Fibroblast of lung (primary cell): ENCODE results near the gene CHP1. TPM values are rescaled to one million over a fixed set of nuclear protein-coding genes. Genes with fewer than 3 reads are reported as not detected.

ENCODE experiments used
- DNase-seq, 2 donors: peaks; one replicate each; pipeline versions ENCODE4 v3.0.0 to v3.0.0-alpha.2; 2010; ENCODE audit warnings: low read depth in 2 of 2
- H2AFZ ChIP-seq: 2 replicates; pipeline ENCODE4 v1.5.1; 2012; ENCODE audit warnings: low read length, control low read depth, inconsistent platforms
- H3K27ac ChIP-seq: 2 replicates; pipeline ENCODE4 v1.5.1; 2011; ENCODE audit warnings: low read length, control low read depth; ENCODE audit not compliant: insufficient read depth
- H3K27me3 ChIP-seq: 2 replicates; pipeline ENCODE4 v1.5.1; 2011; ENCODE audit warnings: mild to moderate bottlenecking, low read length; ENCODE audit not compliant: control insufficient read depth, insufficient read depth
- H3K36me3 ChIP-seq: 2 replicates; pipeline ENCODE4 v1.5.1; 2011; ENCODE audit warnings: low read length; ENCODE audit not compliant: control insufficient read depth, insufficient read depth
- H3K4me1 ChIP-seq: 2 replicates; pipeline ENCODE4 v1.5.1; 2011; ENCODE audit warnings: low read length; ENCODE audit not compliant: control insufficient read depth, insufficient read depth; ENCODE audit errors: extremely low read depth
- H3K4me2 ChIP-seq: 2 replicates; pipeline ENCODE4 v1.5.1; 2011; ENCODE audit warnings: low read length, control low read depth; ENCODE audit not compliant: insufficient read depth; ENCODE audit errors: extremely low read depth
- H3K4me3 ChIP-seq, 4 experiments: fragments of 200-600 bp in 1 of 4; sonication (generic) in 1 of 4; replicated peaks in 1 of 4; 2 replicates each; pipeline ENCODE4 v1.5.1; 2011 to 2016; ENCODE audit warnings: low read length in 4 of 4, low read depth in 3 of 4, mild to moderate bottlenecking in 3 of 4, control low read depth in 2 of 4, inconsistent platforms in 1 of 4, mixed read lengths in 1 of 4; ENCODE audit not compliant: insufficient read depth in 1 of 4; ENCODE audit errors: control extremely low read depth in 1 of 4
- H3K79me2 ChIP-seq: 2 replicates; pipeline ENCODE4 v1.5.1; 2012; ENCODE audit warnings: mild to moderate bottlenecking, low read length, inconsistent platforms; ENCODE audit not compliant: control insufficient read depth, insufficient read depth
- H3K9ac ChIP-seq: 2 replicates; pipeline ENCODE4 v1.5.1; 2011; ENCODE audit warnings: mild to moderate bottlenecking, low read length, control low read depth; ENCODE audit not compliant: insufficient read depth
- H3K9me3 ChIP-seq: 2 replicates; pipeline ENCODE4 v1.5.1; 2012; ENCODE audit warnings: low read depth, low read length; ENCODE audit not compliant: control insufficient read depth, insufficient read depth
- H4K20me1 ChIP-seq: 2 replicates; pipeline ENCODE4 v1.5.1; 2011; ENCODE audit warnings: low read length; ENCODE audit not compliant: control insufficient read depth, insufficient read depth; ENCODE audit errors: extremely low read depth
- EZH2 ChIP-seq: IDR thresholded peaks from 2 replicates; pipeline ENCODE4 v1.5.1; 2012; ENCODE audit warnings: low read length, control low read depth, mild to moderate bottlenecking; ENCODE audit errors: missing control alignments
- polyA minus RNA-seq: library from RNA; depleted of rRNA, polyadenylated mRNA; stranded (reverse); fragments of >200 nt; gene quantifications from 2 replicates; pipeline ENCODE4 v1.2.3, GENCODE V29; 2011; ENCODE audit warnings: low replicate concordance
- polyA plus RNA-seq, 2 donors: library from polyadenylated mRNA; depleted of rRNA in 1 of 2; stranded (reverse) in 1 of 2; unstranded in 1 of 2; fragments of >200 nt; gene quantifications; 2 replicates each; pipeline ENCODE4 v1.2.1, GENCODE V29; 2011 to 2012; ENCODE audit warnings: missing spikeins in 1 of 2
- total RNA-seq: library from RNA; depleted of rRNA; stranded (reverse); fragments of >200 nt; gene quantifications from 2 replicates; pipeline ENCODE4 v1.2.1, GENCODE V29; 2014
- TF ChIP-seq, protein P1 (sequence below), 2 donors: IDR thresholded peaks in 1 of 2; conservative IDR thresholded peaks in 1 of 2; 1 replicate in 1 of 2; 2 replicates in 1 of 2; pipeline ENCODE4 v1.5.1; 2011 to 2012; ENCODE audit warnings: low read length in 2 of 2, control low read depth in 1 of 2, inconsistent platforms in 1 of 2, low read depth in 1 of 2, mild to moderate bottlenecking in 1 of 2

CHP1 gene
- total RNA-seq (61.4 and 84.7 TPM in 2 replicates), polyA plus RNA-seq (118 and 123 TPM in 2 replicates), polyA minus RNA-seq (87.4 and 109 TPM in 2 replicates)
- polyA plus RNA-seq (2012), result 93.5 and 95.3 TPM in 2 replicates

DNA sequence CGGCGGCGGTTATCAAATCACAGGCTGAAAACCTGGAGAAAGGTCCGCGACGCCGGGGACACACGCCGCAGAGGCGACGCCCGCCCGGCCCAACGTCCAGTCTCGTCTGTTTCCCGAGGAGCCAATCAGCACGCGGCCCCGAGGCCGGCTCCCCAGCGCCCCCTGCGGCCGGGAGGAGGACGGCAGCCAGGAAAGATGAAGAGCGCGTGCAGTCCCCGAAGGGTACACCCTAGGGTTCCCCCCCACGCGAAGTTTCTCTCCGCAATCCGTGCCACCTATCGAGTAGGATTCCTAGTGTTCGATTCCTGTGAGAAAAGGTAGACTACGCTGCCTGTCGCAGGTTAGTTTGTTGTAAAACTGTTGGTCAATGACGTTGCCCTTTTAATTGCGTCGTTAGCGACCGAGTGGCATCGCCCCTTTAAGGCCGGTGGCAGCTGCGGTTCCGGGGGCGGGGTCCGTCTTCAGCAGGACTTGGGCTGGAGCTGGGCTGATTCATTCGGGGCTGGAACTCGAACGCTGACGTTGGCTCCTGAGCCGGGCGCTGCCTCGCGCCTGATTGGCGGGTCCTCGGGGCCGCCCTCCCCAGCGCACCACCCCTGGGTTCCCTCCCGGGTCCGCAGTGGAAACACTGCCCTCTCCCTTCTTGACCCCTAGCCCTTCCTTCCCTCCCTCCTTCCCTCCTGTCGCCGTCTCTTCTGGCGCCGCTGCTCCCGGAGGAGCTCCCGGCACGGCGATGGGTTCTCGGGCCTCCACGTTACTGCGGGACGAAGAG, at the start of gene CHP1, which contains the start of gene EXD1:
Gene CHP1 (plus strand): TSS at position 619 of the 772 bp plus-strand sequence. CDS start 115 bp downstream, at position 734.
Gene EXD1 (minus strand): TSS at position 108 of the 772 bp plus-strand sequence. CDS start 4,182 bp downstream, outside the sequence.
- TF ChIP-seq, protein P1, sequence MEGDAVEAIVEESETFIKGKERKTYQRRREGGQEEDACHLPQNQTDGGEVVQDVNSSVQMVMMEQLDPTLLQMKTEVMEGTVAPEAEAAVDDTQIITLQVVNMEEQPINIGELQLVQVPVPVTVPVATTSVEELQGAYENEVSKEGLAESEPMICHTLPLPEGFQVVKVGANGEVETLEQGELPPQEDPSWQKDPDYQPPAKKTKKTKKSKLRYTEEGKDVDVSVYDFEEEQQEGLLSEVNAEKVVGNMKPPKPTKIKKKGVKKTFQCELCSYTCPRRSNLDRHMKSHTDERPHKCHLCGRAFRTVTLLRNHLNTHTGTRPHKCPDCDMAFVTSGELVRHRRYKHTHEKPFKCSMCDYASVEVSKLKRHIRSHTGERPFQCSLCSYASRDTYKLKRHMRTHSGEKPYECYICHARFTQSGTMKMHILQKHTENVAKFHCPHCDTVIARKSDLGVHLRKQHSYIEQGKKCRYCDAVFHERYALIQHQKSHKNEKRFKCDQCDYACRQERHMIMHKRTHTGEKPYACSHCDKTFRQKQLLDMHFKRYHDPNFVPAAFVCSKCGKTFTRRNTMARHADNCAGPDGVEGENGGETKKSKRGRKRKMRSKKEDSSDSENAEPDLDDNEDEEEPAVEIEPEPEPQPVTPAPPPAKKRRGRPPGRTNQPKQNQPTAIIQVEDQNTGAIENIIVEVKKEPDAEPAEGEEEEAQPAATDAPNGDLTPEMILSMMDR (conservative IDR thresholded peaks at IDR 0.05 in 1 of 2, IDR thresholded peaks at IDR 0.05 in 1 of 2; ENCODE audit: low read depth in 1 of 2, low read length in 2 of 2), result peak; percentile 86 to 93
- TF ChIP-seq EZH2, result no peak

GRCh38 chr15:41182266-41182665, 48.8 kb upstream of the CHP1 start:
- Histone ChIP-seq H3K9me3 (no peaks in the 10 kb centered on the region), H3K4me3 (no peak overlapping the region), H3K27ac (no peak overlapping the region), H4K20me1 (no peaks in the 10 kb centered on the region), H3K9ac (no peak overlapping the region), H3K79me2 (no peaks in the 10 kb centered on the region), H2AFZ (no peak overlapping the region), H3K4me2 (no peak overlapping the region), H3K27me3 (no peaks in the 10 kb centered on the region), H3K36me3 (no peaks in the 10 kb centered on the region), H3K4me1 (no peaks in the 10 kb centered on the region)
- no peak for TF ChIP-seq EZH2
- TF ChIP-seq, protein P1 (conservative IDR thresholded peaks at IDR 0.05 in 1 of 2, IDR thresholded peaks at IDR 0.05 in 1 of 2; ENCODE audit: low read depth in 1 of 2, low read length in 2 of 2), result no peak
- DNase-seq, result no peak

More for the DNA sequence above, at the start of gene CHP1, which contains the start of gene EXD1:
- Histone ChIP-seq H2AFZ (peak within 1 kb of the TSS; percentile 99), H3K4me1 (no peaks in the 10 kb centered on the region), H3K4me3 (peak within 1 kb of the TSS; percentile 69 to 94 (median 93)), H3K79me2 (peaks cover 20% of the 10 kb centered on the region), H3K27me3 (no peaks in the 10 kb centered on the region), H3K9me3 (no peaks in the 10 kb centered on the region), H3K4me2 (peak within 1 kb of the TSS; percentile 99), H3K9ac (peak within 1 kb of the TSS; percentile 96), H3K27ac (peak within 1 kb of the TSS; percentile 96), H3K36me3 (no peaks in the 10 kb centered on the region), H4K20me1 (no peaks in the 10 kb centered on the region)
- peak; percentile 97 to 98 for DNase-seq

GRCh38 chr15:41183581-41183980, 47.5 kb upstream of the CHP1 start:
- no peaks in the 10 kb centered on the region for H3K36me3 ChIP-seq
- peak in 1 of 2 donors; percentile 43 for DNase-seq
- no peak overlapping the region for H3K4me2 ChIP-seq
- no peak overlapping the region for H3K4me3 ChIP-seq
- no peak overlapping the region for H2AFZ ChIP-seq
- H3K79me2 ChIP-seq, result no peaks in the 10 kb centered on the region
- H3K9ac ChIP-seq, result no peak overlapping the region
- H3K9me3 ChIP-seq, result no peaks in the 10 kb centered on the region
- no peaks in the 10 kb centered on the region for H3K27me3 ChIP-seq
- H3K27ac ChIP-seq, result no peak overlapping the region
- TF ChIP-seq, protein P1 (conservative IDR thresholded peaks at IDR 0.05 in 1 of 2, IDR thresholded peaks at IDR 0.05 in 1 of 2; ENCODE audit: low read depth in 1 of 2, low read length in 2 of 2), result no peak
- no peak for TF ChIP-seq EZH2
- no peaks in the 10 kb centered on the region for H3K4me1 ChIP-seq
- no peaks in the 10 kb centered on the region for H4K20me1 ChIP-seq
